Measurements from ENCODE around the gene ABCF3. TPM values are rescaled to one million over a fixed set of nuclear protein-coding genes. Genes with fewer than 3 reads are reported as not detected.
A peak's percentile ranks its signal among the peaks of the same experiment; 100 is the strongest.

Gene ABCF3
- total RNA-seq, 4 donors from 2014 or later = 11.8 to 73.0 (median 36.8) TPM

DNA sequence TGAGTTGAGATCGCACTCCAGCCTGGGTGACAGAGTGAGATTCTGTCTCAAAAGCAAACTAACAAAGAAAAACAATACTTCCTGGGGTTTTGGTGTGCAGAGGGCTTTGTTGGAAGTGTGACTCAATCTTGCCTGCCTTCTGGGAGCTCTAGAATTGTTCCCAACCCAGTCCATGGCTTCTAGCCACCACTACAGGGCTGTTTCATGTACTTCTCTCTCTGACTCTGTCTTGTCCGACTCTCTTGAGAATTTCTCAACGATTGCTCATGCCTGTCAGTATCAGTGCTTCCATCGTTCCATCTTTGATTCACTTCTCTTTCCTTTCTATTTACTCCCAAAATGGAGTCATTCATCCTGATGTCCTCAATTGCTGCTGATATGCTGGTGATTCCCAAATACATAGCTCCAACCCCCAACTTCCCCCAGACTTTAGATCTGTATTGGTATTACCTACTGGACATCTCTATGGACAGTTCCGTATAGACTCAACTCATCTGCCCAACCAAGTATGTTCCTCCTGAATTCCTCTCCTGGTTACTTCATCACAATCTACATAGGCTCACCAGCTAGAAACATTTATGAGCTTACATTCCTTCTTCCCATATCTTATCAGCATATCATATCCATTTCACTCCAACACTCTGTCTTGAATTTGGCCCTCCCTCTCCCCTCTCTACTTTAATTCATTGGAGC is 13.2 kb upstream of the ABCF3 start:
- intact Hi-C loops (cut with DNase I; ENCODE audit: low total_unique reads) = no loop called here
- no peak overlapping the region for H3K4me3 ChIP-seq
- H3K27me3 ChIP-seq = no peaks in the 10 kb centered on the region
- no peaks in the 10 kb centered on the region for H3K36me3 ChIP-seq
- no peaks in the 10 kb centered on the region for H3K9me3 ChIP-seq
- peaks cover 5 to 16% of the 10 kb centered on the region in 2 donors for H3K4me1 ChIP-seq
- TF ChIP-seq, protein P1, sequence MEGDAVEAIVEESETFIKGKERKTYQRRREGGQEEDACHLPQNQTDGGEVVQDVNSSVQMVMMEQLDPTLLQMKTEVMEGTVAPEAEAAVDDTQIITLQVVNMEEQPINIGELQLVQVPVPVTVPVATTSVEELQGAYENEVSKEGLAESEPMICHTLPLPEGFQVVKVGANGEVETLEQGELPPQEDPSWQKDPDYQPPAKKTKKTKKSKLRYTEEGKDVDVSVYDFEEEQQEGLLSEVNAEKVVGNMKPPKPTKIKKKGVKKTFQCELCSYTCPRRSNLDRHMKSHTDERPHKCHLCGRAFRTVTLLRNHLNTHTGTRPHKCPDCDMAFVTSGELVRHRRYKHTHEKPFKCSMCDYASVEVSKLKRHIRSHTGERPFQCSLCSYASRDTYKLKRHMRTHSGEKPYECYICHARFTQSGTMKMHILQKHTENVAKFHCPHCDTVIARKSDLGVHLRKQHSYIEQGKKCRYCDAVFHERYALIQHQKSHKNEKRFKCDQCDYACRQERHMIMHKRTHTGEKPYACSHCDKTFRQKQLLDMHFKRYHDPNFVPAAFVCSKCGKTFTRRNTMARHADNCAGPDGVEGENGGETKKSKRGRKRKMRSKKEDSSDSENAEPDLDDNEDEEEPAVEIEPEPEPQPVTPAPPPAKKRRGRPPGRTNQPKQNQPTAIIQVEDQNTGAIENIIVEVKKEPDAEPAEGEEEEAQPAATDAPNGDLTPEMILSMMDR (IDR thresholded peaks at IDR 0.05) = no peak
- TF ChIP-seq POLR2A (IDR thresholded peaks at IDR 0.05) = no peak
- H3K27ac ChIP-seq = peak overlapping the region in 1 of 2 donors; percentile 71
- DNase-seq = no peak

GRCh38 chr3:184173374-184173722 is 12.7 kb upstream of the ABCF3 start:
- H3K27me3 ChIP-seq = no peaks in the 10 kb centered on the region
- intact Hi-C loops (cut with DNase I; ENCODE audit: low total_unique reads) = no loop called here
- no peak for DNase-seq
- H3K4me1 ChIP-seq = peaks cover 5 to 16% of the 10 kb centered on the region in 2 donors
- H3K9me3 ChIP-seq = no peaks in the 10 kb centered on the region
- no peaks in the 10 kb centered on the region for H3K36me3 ChIP-seq
- no peak overlapping the region for H3K4me3 ChIP-seq
- H3K27ac ChIP-seq = peak overlapping the region in 1 of 2 donors; percentile 71
- no peak for TF ChIP-seq POLR2A (IDR thresholded peaks at IDR 0.05)
- TF ChIP-seq, protein P1 (IDR thresholded peaks at IDR 0.05) = no peak

- Histone ChIP-seq H3K4me1 (peaks cover 5 to 16% of the 10 kb centered on the region in 2 donors), H3K27me3 (no peaks in the 10 kb centered on the region), H3K4me3 (no peak overlapping the region), H3K9me3 (no peaks in the 10 kb centered on the region), H3K27ac (peak overlapping the region; percentile 59 to 71), H3K36me3 (no peaks in the 10 kb centered on the region)
- intact Hi-C loops (cut with DNase I; ENCODE audit: low total_unique reads) = no loop called here
- no peak for TF ChIP-seq POLR2A (IDR thresholded peaks at IDR 0.05)
- TF ChIP-seq, protein P1 (IDR thresholded peaks at IDR 0.05) = no peak
- DNase-seq = no peak
These were observed 11.7 kb upstream of the ABCF3 start for GRCh38 chr3:184174284-184174645.

DNA sequence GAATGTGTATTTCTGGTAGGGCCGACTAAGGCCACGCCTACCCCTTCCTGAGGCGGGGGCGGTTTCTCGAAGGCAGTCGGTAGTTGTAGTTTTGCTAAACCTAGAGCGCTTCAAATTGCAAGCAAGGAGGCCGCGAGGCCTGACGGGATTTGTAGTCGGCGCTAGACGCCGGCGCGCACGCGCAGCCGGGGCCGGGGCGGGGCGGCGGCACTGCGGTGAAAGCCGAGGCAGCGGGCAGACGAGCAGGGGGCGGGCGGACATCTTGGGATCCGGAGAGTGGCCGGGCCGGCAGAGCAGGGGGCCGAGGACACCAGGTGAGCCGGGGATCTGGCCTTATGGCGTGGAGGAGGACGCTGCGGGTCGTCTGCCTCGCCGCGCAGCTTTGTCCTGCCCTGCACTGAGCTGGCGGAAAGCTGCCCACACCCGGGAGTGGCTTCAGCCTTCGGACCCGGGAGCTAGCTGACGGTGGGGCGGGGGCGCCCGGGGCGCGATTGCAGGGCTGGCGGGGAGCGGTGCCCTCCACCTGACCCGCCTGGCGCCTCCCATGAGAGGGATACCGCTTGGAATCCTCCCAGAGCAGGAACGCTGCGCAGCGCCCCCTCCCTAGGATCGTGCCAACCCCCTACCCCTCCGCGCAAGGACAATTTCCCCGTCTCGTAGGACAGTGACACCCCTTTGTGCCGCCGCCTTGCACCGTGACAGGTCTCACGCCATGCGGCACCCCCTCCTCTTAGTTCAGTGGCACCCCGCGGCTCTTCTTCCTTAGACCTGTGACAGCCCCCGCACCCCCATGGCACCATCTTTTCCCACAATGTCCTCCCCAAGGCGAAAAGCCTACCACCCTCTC is 11.1 kb upstream of the ABCF3 start, which contains the start of gene AP2M1:
AP2M1 (plus strand) TSS at position 210 of the 847 bp plus-strand sequence. CDS start 2,139 bp downstream, outside the sequence.
- peaks cover 5 to 16% of the 10 kb centered on the region in 2 donors for H3K4me1 ChIP-seq
- TF ChIP-seq, protein P1 (IDR thresholded peaks at IDR 0.05) = no peak
- peak; percentile 85 to 90 for TF ChIP-seq POLR2A (IDR thresholded peaks at IDR 0.05)
- H3K27me3 ChIP-seq = no peaks in the 10 kb centered on the region
- peak; percentile 99 for DNase-seq
- intact Hi-C loops (cut with DNase I; ENCODE audit: low total_unique reads) = no loop called here
- H3K4me3 ChIP-seq = peak within 1 kb of the TSS; percentile 96 to 99
- H3K36me3 ChIP-seq = no peaks in the 10 kb centered on the region
- peak within 1 kb of the TSS; percentile 93 to 96 for H3K27ac ChIP-seq
- H3K9me3 ChIP-seq = no peaks in the 10 kb centered on the region

DNA sequence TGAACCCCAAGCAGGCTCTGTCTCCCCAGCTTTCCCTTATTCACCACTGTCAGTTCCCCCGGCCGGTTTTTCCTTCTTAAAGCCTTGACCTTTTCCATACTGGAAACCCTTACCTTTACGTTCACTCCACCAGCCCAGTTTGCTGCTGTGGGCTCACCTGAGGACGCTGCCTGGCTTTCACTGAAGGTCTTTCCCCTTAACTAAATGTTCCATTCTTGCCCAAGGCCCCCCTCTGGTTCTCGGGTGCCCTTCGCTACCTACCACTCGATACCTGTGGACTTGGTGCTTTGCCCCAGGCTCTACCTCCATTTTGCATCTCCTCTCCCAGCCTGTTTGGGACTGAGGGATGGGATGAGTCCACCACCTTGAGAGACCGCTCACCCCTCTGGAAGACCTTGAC is 10.5 kb upstream of the ABCF3 start:
- Histone ChIP-seq H3K4me1 (peaks cover 5 to 16% of the 10 kb centered on the region in 2 donors), H3K9me3 (no peaks in the 10 kb centered on the region), H3K27ac (peak overlapping the region; percentile 93 to 96), H3K4me3 (peak overlapping the region; percentile 96 to 99), H3K36me3 (no peaks in the 10 kb centered on the region), H3K27me3 (no peaks in the 10 kb centered on the region)
- TF ChIP-seq, protein P1 (IDR thresholded peaks at IDR 0.05) = no peak
- TF ChIP-seq POLR2A (IDR thresholded peaks at IDR 0.05) = no peak
- no peak for DNase-seq
- intact Hi-C loops (cut with DNase I; ENCODE audit: low total_unique reads) = no loop called here
